Measurements from ENCODE around the gene IQGAP1. TPM values are rescaled to one million over a fixed set of nuclear protein-coding genes. Genes with fewer than 3 reads are reported as not detected.
"Not testable (repeated sequence)": the region's sequence is repeated elsewhere in the genome, so short reads cannot be mapped to it uniquely, and the experiment has no call there.

The IQGAP1 gene
- total RNA-seq, 1 donor from 2014 or later: 227 TPM

GRCh38 chr15:90496791-90497190, 108.7 kb downstream of the IQGAP1 start:
- POLR2A ChIA-PET: no interaction called here
- no peak for ATAC-seq (ENCODE audit: low read depth)
- no peak overlapping the region for H3K27ac Mint-ChIP-seq

GRCh38 chr15:90497376-90497775, 109.3 kb downstream of the IQGAP1 start:
- ChIA-PET CTCF (interaction anchor here (0.9 to 1.3 kb wide), 3 partner anchors 10 to 106 kb away, joined by 3 to 10 read pairs (median 3); no protein-coding TSS in a partner anchor), POLR2A (interaction anchor here (1.2 kb wide), 1 partner anchor 34 kb away, joined by 3 read pairs; no protein-coding TSS in a partner anchor)
- H3K9me3 Mint-ChIP-seq: no peaks in the 10 kb centered on the region
- intact Hi-C loops (cut with micrococcal nuclease): loop anchor here (5.0 to 10.0 kb wide), 2 partner anchors 53 to 390 kb away; no protein-coding TSS in a partner anchor
- ATAC-seq (ENCODE audit: low read depth) (no peak), DNase-seq (no peak)
- no peak for TF ChIP-seq CTCF (IDR thresholded peaks at IDR 0.05)
- no peak overlapping the region for H3K4me3 Mint-ChIP-seq
- no peak overlapping the region for H3K27ac Mint-ChIP-seq
- no peaks in the 10 kb centered on the region for H3K27me3 Mint-ChIP-seq
- no peaks in the 10 kb centered on the region for H3K4me1 Mint-ChIP-seq
- H3K36me3 Mint-ChIP-seq (ENCODE audit: low read depth): peaks cover 91% of the 10 kb centered on the region

More at GRCh38 chr15:90496791-90497190, 108.7 kb downstream of the IQGAP1 start:
- intact Hi-C loops (cut with micrococcal nuclease): loop anchor here (5.0 to 10.0 kb wide), 2 partner anchors 52 to 391 kb away; no protein-coding TSS in a partner anchor
- CTCF ChIA-PET: interaction anchor here (1.3 kb wide), 2 partner anchors 10 to 102 kb away, joined by 3 to 10 read pairs; no protein-coding TSS in a partner anchor
- Mint-ChIP-seq H3K9me3 (no peaks in the 10 kb centered on the region), H3K4me1 (no peaks in the 10 kb centered on the region), H3K36me3 (ENCODE audit: low read depth) (peaks cover 91% of the 10 kb centered on the region), H3K4me3 (no peak overlapping the region), H3K27me3 (no peaks in the 10 kb centered on the region)
- no peak for DNase-seq
- TF ChIP-seq CTCF (IDR thresholded peaks at IDR 0.05): no peak

GRCh38 chr15:90497912-90498311, 109.9 kb downstream of the IQGAP1 start:
- no peak overlapping the region for H3K27ac Mint-ChIP-seq
- no peak for DNase-seq

GRCh38 chr15:90500171-90500570, 112.1 kb downstream of the IQGAP1 start:
- H3K4me3 Mint-ChIP-seq: no peak overlapping the region
- no peak for TF ChIP-seq CTCF (IDR thresholded peaks at IDR 0.05)
- POLR2A ChIA-PET: no interaction called here

More at GRCh38 chr15:90497912-90498311, 109.9 kb downstream of the IQGAP1 start:
- Mint-ChIP-seq H3K4me1 (no peaks in the 10 kb centered on the region), H3K4me3 (no peak overlapping the region), H3K27me3 (no peaks in the 10 kb centered on the region), H3K36me3 (ENCODE audit: low read depth) (peaks cover 87% of the 10 kb centered on the region), H3K9me3 (no peaks in the 10 kb centered on the region)
- no peak for TF ChIP-seq CTCF (IDR thresholded peaks at IDR 0.05)
- ATAC-seq (ENCODE audit: low read depth): no peak
- CTCF ChIA-PET: interaction anchor here (0.9 to 1.3 kb wide), 3 partner anchors 11 to 106 kb away, joined by 3 to 10 read pairs (median 3); no protein-coding TSS in a partner anchor
- POLR2A ChIA-PET: interaction anchor here (0.5 to 1.2 kb wide), 2 partner anchors 30 to 33 kb away, joined by 3 to 4 read pairs; no protein-coding TSS in a partner anchor
- intact Hi-C loops (cut with micrococcal nuclease): loop anchor here (5.0 to 10.0 kb wide), 2 partner anchors 53 to 389 kb away; no protein-coding TSS in a partner anchor

GRCh38 chr15:90501898-90502297, 113.9 kb downstream of the IQGAP1 start:
- POLR2A ChIA-PET: no interaction called here
- intact Hi-C loops (cut with micrococcal nuclease): loop anchor here (2.0 kb wide), 1 partner anchor 27 kb away; the partner anchor contains the start of gene CRTC3
- CTCF ChIA-PET: interaction anchor here (1.7 kb wide), 1 partner anchor 117 kb away, joined by 3 read pairs; no protein-coding TSS in a partner anchor
- H3K4me3 Mint-ChIP-seq: no peak overlapping the region
- H3K36me3 Mint-ChIP-seq (ENCODE audit: low read depth): peaks cover 56% of the 10 kb centered on the region
- H3K27ac Mint-ChIP-seq: no peak overlapping the region
- no peak for DNase-seq
- H3K4me1 Mint-ChIP-seq: no peaks in the 10 kb centered on the region
- ATAC-seq (ENCODE audit: low read depth): no peak
- no peaks in the 10 kb centered on the region for H3K27me3 Mint-ChIP-seq
- no peaks in the 10 kb centered on the region for H3K9me3 Mint-ChIP-seq
- no peak for TF ChIP-seq CTCF (IDR thresholded peaks at IDR 0.05)

More at GRCh38 chr15:90500171-90500570, 112.1 kb downstream of the IQGAP1 start:
- CTCF ChIA-PET: interaction anchor here (1.4 to 1.7 kb wide), 2 partner anchors 30 to 119 kb away, joined by 3 to 4 read pairs; partner anchors contain the start of gene CRTC3
- ATAC-seq (ENCODE audit: low read depth) (no peak), DNase-seq (no peak)
- Mint-ChIP-seq H3K27ac (no peak overlapping the region), H3K4me1 (no peaks in the 10 kb centered on the region), H3K9me3 (no peaks in the 10 kb centered on the region), H3K36me3 (ENCODE audit: low read depth) (peaks cover 70% of the 10 kb centered on the region), H3K27me3 (no peaks in the 10 kb centered on the region)
- intact Hi-C loops (cut with micrococcal nuclease): loop anchor here (2.0 kb wide), 1 partner anchor 29 kb away; the partner anchor contains the start of gene CRTC3

GRCh38 chr15:90510781-90511180, 122.7 kb downstream of the IQGAP1 start:
- intact Hi-C loops (cut with micrococcal nuclease); H3K27ac Mint-ChIP-seq; DNase-seq; POLR2A ChIA-PET; ATAC-seq (ENCODE audit: low read depth); H3K36me3 Mint-ChIP-seq (ENCODE audit: low read depth); H3K4me3 Mint-ChIP-seq; H3K9me3 Mint-ChIP-seq; H3K27me3 Mint-ChIP-seq; H3K4me1 Mint-ChIP-seq; CTCF ChIA-PET: not testable (repeated sequence)

GRCh38 chr15:90511211-90511618, 123.2 kb downstream of the IQGAP1 start:
- H3K27me3 Mint-ChIP-seq; H3K27ac Mint-ChIP-seq; DNase-seq; H3K36me3 Mint-ChIP-seq (ENCODE audit: low read depth); intact Hi-C loops (cut with micrococcal nuclease); H3K9me3 Mint-ChIP-seq; POLR2A ChIA-PET; H3K4me1 Mint-ChIP-seq; CTCF ChIA-PET; ATAC-seq (ENCODE audit: low read depth); H3K4me3 Mint-ChIP-seq: not testable (repeated sequence)
